Measurements from ENCODE around the gene TMEM100. TPM values are rescaled to one million over a fixed set of nuclear protein-coding genes. Genes with fewer than 3 reads are reported as not detected.

TMEM100 gene
- total RNA-seq, 5 donors from 2014 or later (not counting 1 experiment from before 2014, with no cell fraction given): 0.35 TPM; not detected in 4

DNA sequence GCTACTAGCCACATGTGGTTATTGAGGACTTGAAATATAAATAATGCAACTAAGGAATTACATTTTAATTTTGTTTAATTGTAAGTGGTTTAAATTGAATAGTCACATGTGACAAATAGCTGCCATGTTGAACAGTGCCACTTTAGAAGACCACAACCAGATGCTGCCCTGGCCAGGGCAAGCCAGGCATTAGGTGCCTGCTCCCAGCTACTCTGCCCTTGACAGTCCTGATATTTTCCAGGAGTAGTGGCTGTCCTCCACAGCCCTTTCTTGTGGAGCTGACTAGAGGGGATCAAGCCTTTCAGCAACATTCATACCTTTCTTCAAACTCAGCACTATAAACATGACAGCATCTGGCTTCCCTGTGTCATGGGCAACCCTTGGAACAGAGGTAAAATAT is 31.0 kb downstream of the TMEM100 start:
- Mint-ChIP-seq H3K27me3 (peaks cover 8 to 24% of the 10 kb centered on the region in 2 donors), H3K27ac (no peak overlapping the region), H3K4me3 (no peak overlapping the region), H3K9me3 (no peaks in the 10 kb centered on the region), H3K4me1 (no peaks in the 10 kb centered on the region), H3K36me3 (peaks cover 1% of the 10 kb centered on the region)
- Histone ChIP-seq H3K36me3 (ENCODE audit: control insufficient read depth in 2 of 2, extremely low read depth in 1 of 2, insufficient read depth in 1 of 2, low read length in 1 of 2) (no peaks in the 10 kb centered on the region), H3K4me3 (ENCODE audit: control insufficient read depth in 1 of 2, extremely low read depth in 1 of 2, low read length in 1 of 2) (no peak overlapping the region), H3K27me3 (replicated peaks in 1 of 2; ENCODE audit: control insufficient read depth in 2 of 2, extremely low read depth in 1 of 2, insufficient read depth in 2 of 2, low read length in 1 of 2) (no peaks in the 10 kb centered on the region), H3K9me3 (no peaks in the 10 kb centered on the region), H3K27ac (ENCODE audit: low read length) (no peak overlapping the region), H3K4me1 (ENCODE audit: control insufficient read depth in 1 of 2, extremely low read depth in 1 of 2, insufficient read depth in 2 of 2, low read length in 2 of 2) (no peaks in the 10 kb centered on the region)
- CTCF ChIA-PET: no interaction called here
- POLR2A ChIA-PET: no interaction called here
- DNase-seq: no peak
- no peak for ATAC-seq (replicated peaks in 1 of 4)

DNA sequence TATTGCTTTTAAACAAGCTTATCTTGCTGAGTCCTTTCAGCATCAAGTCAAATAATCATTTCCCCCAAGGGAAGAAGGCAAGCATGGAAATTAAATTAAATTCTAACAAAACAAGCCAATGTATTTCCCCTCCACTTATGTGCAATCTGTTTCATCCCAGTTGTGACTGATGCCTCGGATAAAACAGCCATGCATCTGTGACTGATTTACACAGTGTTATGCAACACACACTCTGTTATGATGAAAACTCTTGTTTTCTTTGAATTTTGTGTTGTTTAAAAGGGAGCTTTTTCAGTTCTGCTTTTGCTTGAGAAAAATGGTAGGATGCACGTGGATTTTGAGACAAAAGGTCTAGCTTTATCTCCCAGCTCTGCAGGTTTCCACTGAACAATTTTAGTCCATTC is 32.6 kb downstream of the TMEM100 start:
- Mint-ChIP-seq H3K4me3 (no peak overlapping the region), H3K36me3 (peaks cover 3% of the 10 kb centered on the region), H3K9me3 (no peaks in the 10 kb centered on the region), H3K27me3 (peaks cover 12 to 28% of the 10 kb centered on the region in 2 donors), H3K4me1 (no peaks in the 10 kb centered on the region), H3K27ac (no peak overlapping the region)
- POLR2A ChIA-PET: no interaction called here
- WGBS (ENCODE audit: insufficient coverage): 20% methylated on average over 1 of the region's 2 CpGs
- Histone ChIP-seq H3K9me3 (no peaks in the 10 kb centered on the region), H3K4me3 (ENCODE audit: control insufficient read depth in 1 of 2, extremely low read depth in 1 of 2, low read length in 1 of 2) (no peak overlapping the region), H3K36me3 (ENCODE audit: control insufficient read depth in 2 of 2, extremely low read depth in 1 of 2, insufficient read depth in 1 of 2, low read length in 1 of 2) (no peaks in the 10 kb centered on the region), H3K4me1 (ENCODE audit: control insufficient read depth in 1 of 2, extremely low read depth in 1 of 2, insufficient read depth in 2 of 2, low read length in 2 of 2) (no peaks in the 10 kb centered on the region), H3K27ac (ENCODE audit: low read length) (no peak overlapping the region), H3K27me3 (replicated peaks in 1 of 2; ENCODE audit: control insufficient read depth in 2 of 2, extremely low read depth in 1 of 2, insufficient read depth in 2 of 2, low read length in 1 of 2) (no peaks in the 10 kb centered on the region)
- no peak for ATAC-seq (replicated peaks in 1 of 4)
- DNase-seq: no peak
- CTCF ChIA-PET: no interaction called here

DNA sequence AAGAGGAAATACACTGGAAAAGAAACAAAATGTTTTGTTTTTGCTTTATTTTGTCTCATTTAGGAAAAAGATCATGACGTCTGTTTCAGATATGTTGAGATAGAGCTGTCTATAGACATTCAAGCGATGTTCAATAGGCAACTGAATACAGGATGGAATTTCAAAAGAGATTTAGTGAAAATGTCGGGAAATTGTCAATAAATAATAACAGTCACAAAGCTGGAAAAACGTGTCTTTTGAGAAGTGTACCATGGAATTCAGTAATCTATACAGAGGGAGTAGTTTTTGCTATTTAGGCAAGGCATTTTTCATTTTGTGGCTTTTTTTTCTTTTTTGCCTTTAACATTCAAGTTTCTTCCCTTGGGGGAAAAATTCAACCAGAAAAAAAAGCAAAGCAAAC is 33.0 kb downstream of the TMEM100 start:
- Mint-ChIP-seq H3K27me3 (peaks cover 12 to 30% of the 10 kb centered on the region in 2 donors), H3K27ac (no peak overlapping the region), H3K9me3 (no peaks in the 10 kb centered on the region), H3K4me3 (no peak overlapping the region), H3K4me1 (no peaks in the 10 kb centered on the region), H3K36me3 (peaks cover 3% of the 10 kb centered on the region)
- no peaks in the 10 kb centered on the region for H3K36me3 ChIP-seq (ENCODE audit: control insufficient read depth in 2 of 2, extremely low read depth in 1 of 2, insufficient read depth in 1 of 2, low read length in 1 of 2)
- no peak overlapping the region for H3K4me3 ChIP-seq (ENCODE audit: control insufficient read depth in 1 of 2, extremely low read depth in 1 of 2, low read length in 1 of 2)
- ChIA-PET POLR2A (no interaction called here), CTCF (no interaction called here)
- WGBS (ENCODE audit: insufficient coverage): 73% methylated on average over 2 of the region's 4 CpGs
- ATAC-seq (replicated peaks in 1 of 4) (no peak), DNase-seq (no peak)
- H3K4me1 ChIP-seq (ENCODE audit: control insufficient read depth in 1 of 2, extremely low read depth in 1 of 2, insufficient read depth in 2 of 2, low read length in 2 of 2): no peaks in the 10 kb centered on the region
- H3K27ac ChIP-seq (ENCODE audit: low read length): no peak overlapping the region
- H3K9me3 ChIP-seq: no peaks in the 10 kb centered on the region
- H3K27me3 ChIP-seq (replicated peaks in 1 of 2; ENCODE audit: control insufficient read depth in 2 of 2, extremely low read depth in 1 of 2, insufficient read depth in 2 of 2, low read length in 1 of 2): no peaks in the 10 kb centered on the region

DNA sequence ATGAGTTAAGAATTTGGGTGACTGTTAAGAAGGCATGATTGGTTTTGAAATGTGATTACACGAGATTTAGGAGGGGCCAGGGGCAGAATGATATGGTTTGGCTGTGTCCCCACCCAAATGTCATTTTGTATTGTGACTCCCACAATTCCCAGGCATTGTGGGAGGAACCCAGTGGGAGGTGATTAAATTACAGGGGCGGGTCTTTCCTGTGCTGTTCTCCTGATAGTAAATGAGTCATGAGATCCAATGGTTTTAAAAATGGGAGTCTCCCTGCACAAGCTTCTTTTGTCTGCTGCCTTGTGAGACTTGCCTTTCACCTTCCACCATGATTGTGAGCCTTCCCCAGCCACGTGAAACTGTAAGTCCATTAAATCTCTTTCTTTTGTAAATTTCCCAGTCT is 34.6 kb downstream of the TMEM100 start:
- Mint-ChIP-seq H3K9me3 (no peaks in the 10 kb centered on the region), H3K27ac (no peak overlapping the region), H3K36me3 (peaks cover 3% of the 10 kb centered on the region), H3K4me3 (no peak overlapping the region), H3K4me1 (no peaks in the 10 kb centered on the region), H3K27me3 (peaks cover 12 to 32% of the 10 kb centered on the region in 2 donors)
- Histone ChIP-seq H3K4me1 (ENCODE audit: control insufficient read depth in 1 of 2, extremely low read depth in 1 of 2, insufficient read depth in 2 of 2, low read length in 2 of 2) (no peaks in the 10 kb centered on the region), H3K36me3 (ENCODE audit: control insufficient read depth in 2 of 2, extremely low read depth in 1 of 2, insufficient read depth in 1 of 2, low read length in 1 of 2) (no peaks in the 10 kb centered on the region), H3K27ac (ENCODE audit: low read length) (no peak overlapping the region), H3K9me3 (no peaks in the 10 kb centered on the region), H3K27me3 (replicated peaks in 1 of 2; ENCODE audit: control insufficient read depth in 2 of 2, extremely low read depth in 1 of 2, insufficient read depth in 2 of 2, low read length in 1 of 2) (no peaks in the 10 kb centered on the region), H3K4me3 (ENCODE audit: control insufficient read depth in 1 of 2, extremely low read depth in 1 of 2, low read length in 1 of 2) (no peak overlapping the region)
- CTCF ChIA-PET: no interaction called here
- no peak for DNase-seq
- ATAC-seq (replicated peaks in 1 of 4): no peak
- POLR2A ChIA-PET: no interaction called here
- 83% methylated on average over 1 of the region's 3 CpGs for WGBS (ENCODE audit: insufficient coverage)

DNA sequence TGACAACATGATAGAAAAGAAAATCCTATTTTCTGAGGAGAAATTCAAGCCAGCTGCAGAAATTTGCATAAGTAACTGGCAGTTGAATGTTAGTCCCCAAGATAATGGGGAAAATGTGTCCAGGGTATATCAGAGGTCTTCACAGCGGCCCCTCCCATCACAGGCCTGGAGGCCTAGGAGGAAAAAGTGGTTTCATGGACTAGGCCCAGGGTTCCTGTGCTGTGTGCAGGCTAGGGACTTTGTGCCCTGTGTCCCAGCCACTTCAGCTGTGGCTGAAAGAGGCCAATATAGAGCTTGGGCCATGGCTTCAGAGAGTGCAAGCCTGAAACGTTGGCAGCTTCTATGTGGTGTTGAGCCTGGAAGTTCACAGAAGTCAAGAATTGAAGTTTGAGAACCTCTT is 35.6 kb downstream of the TMEM100 start:
- no peak overlapping the region for H3K4me3 Mint-ChIP-seq
- no peaks in the 10 kb centered on the region for H3K9me3 Mint-ChIP-seq
- H3K27me3 ChIP-seq (replicated peaks in 1 of 2; ENCODE audit: control insufficient read depth in 2 of 2, extremely low read depth in 1 of 2, insufficient read depth in 2 of 2, low read length in 1 of 2): peaks cover 0 to 4% of the 10 kb centered on the region in 2 experiments
- H3K9me3 ChIP-seq: no peaks in the 10 kb centered on the region
- H3K36me3 Mint-ChIP-seq: peaks cover 3% of the 10 kb centered on the region
- H3K36me3 ChIP-seq (ENCODE audit: control insufficient read depth in 2 of 2, extremely low read depth in 1 of 2, insufficient read depth in 1 of 2, low read length in 1 of 2): no peaks in the 10 kb centered on the region
- CTCF ChIA-PET: no interaction called here
- whole genome bisulfite sequencing (ENCODE audit: insufficient coverage): 70% methylated on average over 2 of the region's 2 CpGs
- no peaks in the 10 kb centered on the region for H3K4me1 ChIP-seq (ENCODE audit: control insufficient read depth in 1 of 2, extremely low read depth in 1 of 2, insufficient read depth in 2 of 2, low read length in 2 of 2)
- DNase-seq (no peak), ATAC-seq (replicated peaks in 1 of 4) (no peak)
- no peak overlapping the region for H3K4me3 ChIP-seq (ENCODE audit: control insufficient read depth in 1 of 2, extremely low read depth in 1 of 2, low read length in 1 of 2)
- no peaks in the 10 kb centered on the region for H3K4me1 Mint-ChIP-seq
- H3K27ac ChIP-seq (ENCODE audit: low read length): no peak overlapping the region
- no peak overlapping the region for H3K27ac Mint-ChIP-seq
- peaks cover 12 to 32% of the 10 kb centered on the region in 2 donors for H3K27me3 Mint-ChIP-seq
- POLR2A ChIA-PET: no interaction called here

DNA sequence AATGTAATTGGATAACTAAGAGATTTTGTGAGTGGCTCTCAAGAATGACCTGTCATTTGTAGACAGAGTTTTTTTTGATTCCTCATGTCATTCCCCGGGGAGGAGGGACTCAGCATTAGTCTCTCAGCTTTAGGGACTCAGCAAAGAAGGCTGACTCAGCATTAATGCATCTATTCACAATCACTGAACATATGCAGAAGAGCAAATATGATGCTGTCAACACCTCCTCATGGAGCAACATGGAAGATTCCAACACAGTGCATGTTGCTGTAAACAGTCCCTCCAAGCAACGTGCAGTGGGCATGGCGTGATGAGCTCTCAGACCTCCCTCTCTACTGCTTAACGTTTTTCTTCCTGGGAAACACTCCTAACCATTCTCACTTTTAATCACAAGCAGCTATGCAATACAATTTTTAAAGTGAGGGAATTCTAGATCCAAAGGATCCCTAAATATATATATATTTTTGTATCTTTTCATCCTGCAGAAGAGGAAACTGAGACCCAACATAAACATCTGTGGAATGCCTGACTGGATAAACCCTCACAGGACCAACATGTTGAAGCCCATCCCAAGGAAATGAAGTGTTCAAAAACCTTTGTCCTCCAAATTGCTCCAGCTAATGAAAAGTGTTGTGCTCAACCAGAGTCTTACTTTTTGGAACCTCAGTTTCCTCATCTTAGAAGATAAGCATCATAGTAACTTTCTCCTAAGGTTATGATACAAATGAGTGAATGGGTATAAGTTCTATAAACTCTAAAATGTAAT is 38.9 kb downstream of the TMEM100 start:
- H3K4me3 ChIP-seq (ENCODE audit: control insufficient read depth in 1 of 2, extremely low read depth in 1 of 2, low read length in 1 of 2): no peak overlapping the region
- Mint-ChIP-seq H3K27me3 (peaks cover 29 to 45% of the 10 kb centered on the region in 2 donors), H3K36me3 (peaks cover 3% of the 10 kb centered on the region), H3K4me1 (no peaks in the 10 kb centered on the region), H3K9me3 (no peaks in the 10 kb centered on the region), H3K27ac (no peak overlapping the region), H3K4me3 (no peak overlapping the region)
- WGBS (ENCODE audit: insufficient coverage): 73% methylated on average over 2 of the region's 4 CpGs
- ATAC-seq (replicated peaks in 1 of 4) (no peak), DNase-seq (no peak)
- CTCF ChIA-PET: no interaction called here
- no peak overlapping the region for H3K27ac ChIP-seq (ENCODE audit: low read length)
- H3K36me3 ChIP-seq (ENCODE audit: control insufficient read depth in 2 of 2, extremely low read depth in 1 of 2, insufficient read depth in 1 of 2, low read length in 1 of 2): no peaks in the 10 kb centered on the region
- no peaks in the 10 kb centered on the region for H3K9me3 ChIP-seq
- H3K27me3 ChIP-seq (replicated peaks in 1 of 2; ENCODE audit: control insufficient read depth in 2 of 2, extremely low read depth in 1 of 2, insufficient read depth in 2 of 2, low read length in 1 of 2): peaks cover 0 to 4% of the 10 kb centered on the region in 2 experiments
- no peaks in the 10 kb centered on the region for H3K4me1 ChIP-seq (ENCODE audit: control insufficient read depth in 1 of 2, extremely low read depth in 1 of 2, insufficient read depth in 2 of 2, low read length in 2 of 2)
- POLR2A ChIA-PET: no interaction called here

DNA sequence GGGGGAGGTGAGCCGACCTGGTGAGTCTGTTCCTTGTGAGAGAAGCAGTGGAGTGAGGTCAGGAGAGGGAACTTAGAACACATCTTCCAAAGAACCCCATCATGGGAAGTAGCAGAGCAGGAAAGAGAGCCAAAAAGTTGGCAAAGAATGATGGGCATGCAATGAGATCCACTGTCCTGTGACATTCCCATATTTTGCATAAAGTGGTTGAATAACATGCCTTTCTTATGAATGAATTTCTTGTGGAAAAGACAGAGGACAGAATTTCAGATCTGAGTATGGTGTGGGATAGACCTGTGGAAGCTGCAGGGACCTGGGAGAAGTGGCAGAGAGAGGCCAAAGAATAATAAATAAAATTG is 41.3 kb downstream of the TMEM100 start:
- ChIA-PET POLR2A (no interaction called here), CTCF (interaction anchor here in 1 of 2 donors (0.6 kb wide), 1 partner anchor 19 kb away, joined by 3 read pairs; no protein-coding TSS in a partner anchor)
- H3K9me3 Mint-ChIP-seq: no peaks in the 10 kb centered on the region
- Histone ChIP-seq H3K27me3 (replicated peaks in 1 of 2; ENCODE audit: control insufficient read depth in 2 of 2, extremely low read depth in 1 of 2, insufficient read depth in 2 of 2, low read length in 1 of 2) (peaks cover 0 to 4% of the 10 kb centered on the region in 2 experiments), H3K27ac (ENCODE audit: low read length) (no peak overlapping the region), H3K4me3 (ENCODE audit: control insufficient read depth in 1 of 2, extremely low read depth in 1 of 2, low read length in 1 of 2) (no peak overlapping the region), H3K4me1 (ENCODE audit: control insufficient read depth in 1 of 2, extremely low read depth in 1 of 2, insufficient read depth in 2 of 2, low read length in 2 of 2) (no peaks in the 10 kb centered on the region), H3K36me3 (ENCODE audit: control insufficient read depth in 2 of 2, extremely low read depth in 1 of 2, insufficient read depth in 1 of 2, low read length in 1 of 2) (no peaks in the 10 kb centered on the region), H3K9me3 (no peaks in the 10 kb centered on the region)
- ATAC-seq (replicated peaks in 1 of 4) (no peak), DNase-seq (no peak)
- no peak overlapping the region for H3K4me3 Mint-ChIP-seq
- H3K27me3 Mint-ChIP-seq: peaks cover 27 to 40% of the 10 kb centered on the region in 2 donors
- no peaks in the 10 kb centered on the region for H3K36me3 Mint-ChIP-seq
- no peak overlapping the region for H3K27ac Mint-ChIP-seq
- no CpG with 5 or more reads among the region's 1 CpG for WGBS (ENCODE audit: insufficient coverage)
- H3K4me1 Mint-ChIP-seq: no peaks in the 10 kb centered on the region
